Body of pancreas (tissue), 4 donors: ENCODE measurements around the gene CARHSP1. TPM values are rescaled to one million over a fixed set of nuclear protein-coding genes. Genes with fewer than 3 reads are reported as not detected.
"Not testable (repeated sequence)": the region's sequence is repeated elsewhere in the genome, so short reads cannot be mapped to it uniquely, and the experiment has no call there.

Experiments used
- ATAC-seq: fragments of 150-250 bp; one replicate; pipeline ENCODE4 v1.9.1; 2016
- DNase-seq, 4 donors: peaks; one replicate each; pipeline ENCODE4 v3.0.0-alpha.2; 2019
- H3K27ac ChIP-seq, 4 donors: fragments of 200-600 bp; sonication (generic); 1 replicate in 3 of 4; 2 replicates in 1 of 4; pipeline versions ENCODE4 v1.5.1 to v1.6.1; 2016 to 2019; ENCODE audit warnings: mild to moderate bottlenecking in 1 of 4, mixed read lengths in 1 of 4, moderate library complexity in 1 of 4
- H3K27me3 ChIP-seq, 2 donors: fragments of 200-600 bp; sonication (generic); one replicate each; pipeline ENCODE4 v1.6.0; 2016; ENCODE audit warnings: mild to moderate bottlenecking in 1 of 2
- H3K36me3 ChIP-seq, 2 donors: fragments of 200-600 bp; sonication (generic); replicated peaks in 1 of 2; 2 replicates each; pipeline ENCODE4 v1.5.1; 2016; ENCODE audit warnings: low read depth in 2 of 2; ENCODE audit not compliant: insufficient read depth in 1 of 2
- H3K4me1 ChIP-seq: fragments of 200-600 bp; sonication (generic); one replicate; pipeline ENCODE4 v1.6.0; 2016
- H3K4me3 ChIP-seq, 2 donors: fragments of 200-600 bp; sonication (generic); 1 replicate in 1 of 2; 2 replicates in 1 of 2; pipeline ENCODE4 v1.5.1; 2016 to 2019
- H3K9me3 ChIP-seq, 3 donors: fragments of 200-600 bp; sonication (generic); 1 replicate in 2 of 3; 2 replicates in 1 of 3; pipeline ENCODE4 v1.5.1; 2016
- POLR2A ChIP-seq, 3 donors: fragments of 450-650 bp; IDR thresholded peaks; one replicate each; pipeline ENCODE4 v1.6.1; 2016; ENCODE audit warnings: antibody characterized with exemption in 3 of 3, mild to moderate bottlenecking in 2 of 3
- WGBS, 2 donors: methylation state at CpG; one replicate each; pipeline ENCODE4 v1.1.5; 2017; 5-methylcytosine and 5-hydroxymethylcytosine counted together
- intact Hi-C: fragments of 100-400 bp; cut with DNase I; formaldehyde crosslinking; loops from one replicate; pipeline ENCODE4 v1.15.1; 2023
- total RNA-seq, 2 donors: library from RNA; depleted of rRNA; stranded (reverse); fragments of >200 nt; gene quantifications; one replicate each; pipeline ENCODE4 v1.1.0, GENCODE V29; 2016
- TF ChIP-seq, protein P1 (sequence below), 7 experiments: fragments of 450-650 bp in 4 of 7; fragments of 200-600 bp in 3 of 7; sonication (generic) in 3 of 7; IDR thresholded peaks; one replicate each; pipeline ENCODE4 v1.5.1; 2016 to 2019; ENCODE audit warnings: antibody characterized with exemption in 7 of 7

CARHSP1 gene
- total RNA-seq, 2 donors from 2014 or later: 16.5 to 59.9 TPM

DNA sequence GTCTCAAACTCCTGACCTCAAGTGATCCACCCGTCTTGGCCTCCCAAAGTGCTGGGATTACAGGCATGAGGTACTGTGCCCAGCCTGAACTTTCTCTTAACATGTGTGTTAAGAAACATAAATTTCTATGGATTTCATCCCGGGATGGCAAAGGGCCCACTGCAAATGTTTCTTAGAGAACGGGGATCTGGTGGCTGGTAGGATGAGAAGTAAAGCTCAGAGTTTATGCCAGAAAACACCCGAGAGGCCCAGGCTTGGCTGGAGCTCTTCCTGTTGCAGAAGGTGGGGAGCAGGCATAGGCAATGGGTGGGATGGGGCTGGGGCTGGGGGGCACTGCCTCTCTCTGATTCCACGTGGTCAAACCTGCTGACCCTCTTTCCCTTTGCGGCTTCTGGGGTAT is 5.6 kb upstream of the CARHSP1 start:
- Histone ChIP-seq H3K4me1 (peaks cover 25% of the 10 kb centered on the region), H3K27me3 (no peaks in the 10 kb centered on the region), H3K4me3 (no peak overlapping the region), H3K9me3 (no peaks in the 10 kb centered on the region), H3K36me3 (no peaks in the 10 kb centered on the region), H3K27ac (no peak overlapping the region)
- 71 to 78% methylated on average over 6 of the region's 6 CpGs for WGBS, 2 donors
- intact Hi-C loops: no loop called here
- DNase-seq: no peak
- TF ChIP-seq, protein P1, sequence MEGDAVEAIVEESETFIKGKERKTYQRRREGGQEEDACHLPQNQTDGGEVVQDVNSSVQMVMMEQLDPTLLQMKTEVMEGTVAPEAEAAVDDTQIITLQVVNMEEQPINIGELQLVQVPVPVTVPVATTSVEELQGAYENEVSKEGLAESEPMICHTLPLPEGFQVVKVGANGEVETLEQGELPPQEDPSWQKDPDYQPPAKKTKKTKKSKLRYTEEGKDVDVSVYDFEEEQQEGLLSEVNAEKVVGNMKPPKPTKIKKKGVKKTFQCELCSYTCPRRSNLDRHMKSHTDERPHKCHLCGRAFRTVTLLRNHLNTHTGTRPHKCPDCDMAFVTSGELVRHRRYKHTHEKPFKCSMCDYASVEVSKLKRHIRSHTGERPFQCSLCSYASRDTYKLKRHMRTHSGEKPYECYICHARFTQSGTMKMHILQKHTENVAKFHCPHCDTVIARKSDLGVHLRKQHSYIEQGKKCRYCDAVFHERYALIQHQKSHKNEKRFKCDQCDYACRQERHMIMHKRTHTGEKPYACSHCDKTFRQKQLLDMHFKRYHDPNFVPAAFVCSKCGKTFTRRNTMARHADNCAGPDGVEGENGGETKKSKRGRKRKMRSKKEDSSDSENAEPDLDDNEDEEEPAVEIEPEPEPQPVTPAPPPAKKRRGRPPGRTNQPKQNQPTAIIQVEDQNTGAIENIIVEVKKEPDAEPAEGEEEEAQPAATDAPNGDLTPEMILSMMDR (IDR thresholded peaks at IDR 0.05): no peak
- TF ChIP-seq POLR2A (IDR thresholded peaks at IDR 0.05): no peak
- no peak for ATAC-seq

GRCh38 chr16:8873866-8874195 is 5.0 kb upstream of the CARHSP1 start:
- ATAC-seq, H3K36me3 ChIP-seq, H3K4me3 ChIP-seq, H3K9me3 ChIP-seq, DNase-seq, H3K27me3 ChIP-seq, intact Hi-C loops, H3K27ac ChIP-seq: not testable (repeated sequence)
- H3K4me1 ChIP-seq: peaks cover 26% of the 10 kb centered on the region
- 91 to 94% methylated on average over 7 of the region's 7 CpGs for whole genome bisulfite sequencing, 2 donors

DNA sequence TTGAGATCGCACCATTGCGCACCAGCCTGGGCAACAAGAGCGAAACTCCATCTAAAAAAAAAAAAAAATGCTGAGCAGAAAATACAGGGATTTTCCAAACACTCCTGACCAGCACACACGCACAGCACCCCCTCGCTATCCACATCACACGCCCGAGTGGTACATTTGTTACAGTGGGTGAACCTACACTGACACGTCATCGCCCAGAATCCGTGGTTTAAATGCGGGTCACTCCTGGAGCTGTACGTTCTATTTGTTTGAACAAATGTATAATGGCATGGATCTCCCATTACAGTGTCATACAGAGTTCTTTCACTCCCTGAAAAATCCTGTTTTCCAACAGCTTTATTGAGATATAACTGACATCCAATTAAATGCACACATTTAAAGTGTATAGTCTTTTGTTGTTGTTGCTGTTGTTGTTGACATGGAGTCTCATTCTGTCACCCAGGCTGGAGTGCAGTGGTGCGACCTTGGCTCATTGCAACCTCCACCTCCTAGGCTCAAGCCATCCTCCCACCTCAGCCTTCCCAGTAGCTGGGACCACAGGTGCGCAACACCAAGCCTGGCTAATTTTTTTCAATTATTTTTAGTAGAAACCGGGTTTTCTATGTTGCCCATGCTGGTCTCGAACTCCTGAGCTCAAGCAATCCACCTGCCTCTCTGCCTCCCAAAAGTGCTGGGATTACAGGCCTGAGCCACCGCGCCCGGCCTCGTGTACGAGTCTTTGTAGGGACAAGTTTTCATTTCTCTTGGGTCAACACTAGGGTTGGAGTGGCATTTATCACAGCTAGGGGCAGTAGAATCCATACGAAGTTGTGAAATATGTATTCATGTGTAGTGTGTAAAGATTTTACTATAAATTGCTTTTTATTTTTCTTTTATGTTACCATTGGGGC is 4.4 kb upstream of the CARHSP1 start:
- ATAC-seq (no peak), DNase-seq (no peak)
- H3K27ac ChIP-seq: no peak overlapping the region
- H3K9me3 ChIP-seq: no peaks in the 10 kb centered on the region
- peaks cover 20% of the 10 kb centered on the region for H3K4me1 ChIP-seq
- no peak for TF ChIP-seq POLR2A (IDR thresholded peaks at IDR 0.05)
- TF ChIP-seq, protein P1 (IDR thresholded peaks at IDR 0.05): peak in 3 of 7 experiments; percentile 13 to 28 (median 19)
- H3K27me3 ChIP-seq: no peaks in the 10 kb centered on the region
- H3K4me3 ChIP-seq: no peak overlapping the region
- intact Hi-C loops: no loop called here
- WGBS, 2 donors: 87 to 88% methylated on average over 22 of the region's 22 CpGs
- H3K36me3 ChIP-seq: no peaks in the 10 kb centered on the region

- H3K36me3 ChIP-seq: no peaks in the 10 kb centered on the region
- H3K4me1 ChIP-seq: peaks cover 24% of the 10 kb centered on the region
- WGBS, 2 donors: 90 to 93% methylated on average over 5 of the region's 5 CpGs
- intact Hi-C loops: no loop called here
- no peak overlapping the region for H3K4me3 ChIP-seq
- ATAC-seq: no peak
- TF ChIP-seq, protein P1 (IDR thresholded peaks at IDR 0.05): no peak
- no peak for TF ChIP-seq POLR2A (IDR thresholded peaks at IDR 0.05)
- no peak for DNase-seq
- H3K27ac ChIP-seq: no peak overlapping the region
- no peaks in the 10 kb centered on the region for H3K9me3 ChIP-seq
- H3K27me3 ChIP-seq: no peaks in the 10 kb centered on the region
Observed at GRCh38 chr16:8872071-8872470, 3.3 kb upstream of the CARHSP1 start.

DNA sequence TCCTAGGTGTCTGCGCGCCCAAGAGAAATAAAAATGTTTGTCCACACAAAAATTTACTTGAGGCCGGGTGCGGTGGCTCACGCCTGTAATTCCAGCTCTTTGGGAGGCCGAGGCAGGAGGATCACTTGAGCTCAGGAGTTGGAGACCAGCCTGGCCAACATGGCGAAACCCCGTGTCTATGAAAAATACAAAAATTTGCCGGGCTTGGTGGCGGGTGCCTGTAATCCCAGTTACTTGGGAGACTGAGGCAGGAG is 1.1 kb upstream of the CARHSP1 start:
- Histone ChIP-seq H3K27ac (peak overlapping the region in 2 of 4 donors; percentile 59 to 94), H3K4me1 (peaks cover 46% of the 10 kb centered on the region)
- H3K36me3 ChIP-seq, ATAC-seq, H3K9me3 ChIP-seq, DNase-seq, H3K4me3 ChIP-seq, H3K27me3 ChIP-seq, intact Hi-C loops: not testable (repeated sequence)
- WGBS, 2 donors: 92 to 96% methylated on average over 10 of the region's 10 CpGs
